MM.1S (cell line): ENCODE results near the gene PADI4.

Source experiments
- DNase-seq: peaks from one replicate; pipeline ENCODE4 v3.0.0-alpha.2; 2015
- H2AFZ ChIP-seq: fragments of 300-600 bp; sonication (generic); 2 replicates; pipeline ENCODE4 v1.6.0; 2016; ENCODE audit warnings: antibody characterized with exemption, low read length
- H3F3A ChIP-seq: fragments of 300-600 bp; sonication (generic); 2 replicates; pipeline ENCODE4 v1.6.1; 2016; ENCODE audit warnings: mild to moderate bottlenecking, antibody characterized with exemption, low read length, moderate library complexity, mixed read lengths; ENCODE audit not compliant: insufficient read depth
- H3K27ac ChIP-seq: fragments of 300-600 bp; sonication (generic); 2 replicates; pipeline ENCODE4 v1.5.1; 2016; ENCODE audit warnings: mild to moderate bottlenecking, low read length
- H3K27me3 ChIP-seq: fragments of 300-600 bp; sonication (generic); replicated peaks from 2 replicates; pipeline ENCODE4 v1.6.0; 2016; ENCODE audit warnings: low read length; ENCODE audit not compliant: insufficient read depth
- H3K36me3 ChIP-seq: fragments of 300-600 bp; sonication (generic); replicated peaks from 2 replicates; pipeline ENCODE4 v1.6.1; 2016; ENCODE audit warnings: mild to moderate bottlenecking, low read length, mixed read lengths; ENCODE audit not compliant: insufficient read depth
- H3K4me1 ChIP-seq: fragments of 300-600 bp; sonication (generic); 2 replicates; pipeline ENCODE4 v1.6.1; 2016; ENCODE audit warnings: low read length, mixed read lengths
- H3K4me2 ChIP-seq: fragments of 300-600 bp; sonication (generic); 2 replicates; pipeline ENCODE4 v1.6.0; 2016; ENCODE audit warnings: low read depth, low read length
- H3K4me3 ChIP-seq: fragments of 300-600 bp; sonication (generic); 2 replicates; pipeline ENCODE4 v1.5.1; 2016; ENCODE audit warnings: low read length, mixed read lengths
- H3K79me2 ChIP-seq: fragments of 300-600 bp; sonication (generic); 2 replicates; pipeline ENCODE4 v1.6.1; 2016; ENCODE audit warnings: mixed run types, low read length, mixed read lengths
- H3K9ac ChIP-seq: fragments of 300-600 bp; sonication (generic); 2 replicates; pipeline ENCODE4 v1.6.1; 2016; ENCODE audit warnings: low read length, mixed read lengths
- H3K9me2 ChIP-seq: fragments of 300-600 bp; sonication (generic); replicated peaks from 2 replicates; pipeline ENCODE4 v1.6.1; 2016; ENCODE audit warnings: mild to moderate bottlenecking, low read length, mixed read lengths; ENCODE audit not compliant: insufficient read depth
- H3K9me3 ChIP-seq: fragments of 300-600 bp; sonication (generic); replicated peaks from 2 replicates; pipeline ENCODE4 v1.6.1; 2016; ENCODE audit warnings: mild to moderate bottlenecking, low read length, mixed read lengths; ENCODE audit not compliant: insufficient read depth
- H4K20me1 ChIP-seq: fragments of 300-600 bp; sonication (generic); 2 replicates; pipeline ENCODE4 v1.6.1; 2016; ENCODE audit warnings: mild to moderate bottlenecking, low read length, moderate library complexity, mixed read lengths; ENCODE audit not compliant: insufficient read depth
- EZH2 ChIP-seq: fragments of 300-600 bp; sonication (generic); optimal IDR thresholded peaks from 2 replicates; pipeline ENCODE3; 2017; ENCODE audit warnings: low read depth, mild to moderate bottlenecking, antibody characterized with exemption, low read length, mixed read lengths
- EZH2phosphoT487 ChIP-seq: fragments of 300-600 bp; sonication (generic); IDR thresholded peaks from 2 replicates; pipeline ENCODE4 v1.6.1; 2018; ENCODE audit warnings: antibody characterized with exemption, low read length
- TF ChIP-seq, protein P1 (sequence below): fragments of 300-600 bp; sonication (generic); IDR thresholded peaks from 2 replicates; pipeline ENCODE4 v1.5.1; 2016; ENCODE audit warnings: antibody characterized with exemption, low read length, mixed read lengths

Gene PADI4

DNA sequence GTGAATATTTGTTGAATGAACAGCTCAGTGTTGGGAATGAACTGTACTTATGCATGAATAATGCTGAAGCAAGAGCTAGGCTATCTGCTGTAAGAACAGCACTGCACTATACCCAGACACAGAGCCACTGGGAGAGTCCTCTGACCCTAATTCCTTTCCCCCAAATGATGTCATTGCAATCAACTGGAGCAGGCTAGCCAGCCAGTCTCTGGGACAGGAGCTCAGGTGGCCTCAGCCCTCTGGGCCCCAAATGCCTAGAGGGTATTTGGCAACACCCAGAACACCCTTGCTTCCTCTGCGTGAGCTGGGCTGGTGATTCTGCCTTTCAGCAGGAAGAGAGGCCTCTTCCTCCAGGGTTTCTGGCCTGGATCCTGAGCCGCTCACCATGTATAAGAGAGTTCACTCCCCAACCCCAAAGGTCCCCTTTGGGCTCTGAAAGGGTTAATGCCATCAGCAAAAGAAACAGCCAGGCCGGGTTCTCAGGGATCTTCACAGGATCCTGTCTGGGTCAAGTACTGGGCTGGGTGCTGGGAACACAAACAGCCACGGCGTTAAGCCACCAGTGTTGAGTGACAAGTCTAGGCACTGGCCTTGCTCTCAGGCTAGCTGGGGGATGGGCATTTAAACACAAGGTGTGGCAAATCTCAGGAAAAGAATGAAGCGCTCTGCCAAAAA, 3.7 kb upstream of the PADI4 start:
- Histone ChIP-seq H3K79me2 (no peaks in the 10 kb centered on the region), H3F3A (no peaks in the 10 kb centered on the region), H3K9ac (no peak overlapping the region), H3K4me3 (no peak overlapping the region), H3K27me3 (peaks cover 86% of the 10 kb centered on the region), H4K20me1 (no peaks in the 10 kb centered on the region), H3K9me3 (no peaks in the 10 kb centered on the region), H3K4me1 (no peaks in the 10 kb centered on the region), H3K27ac (no peak overlapping the region), H3K4me2 (no peak overlapping the region), H2AFZ (no peak overlapping the region), H3K9me2 (no peaks in the 10 kb centered on the region), H3K36me3 (no peaks in the 10 kb centered on the region)
- DNase-seq = no peak
- TF ChIP-seq EZH2phosphoT487 (no peak), EZH2 (no peak)
- TF ChIP-seq, protein P1, sequence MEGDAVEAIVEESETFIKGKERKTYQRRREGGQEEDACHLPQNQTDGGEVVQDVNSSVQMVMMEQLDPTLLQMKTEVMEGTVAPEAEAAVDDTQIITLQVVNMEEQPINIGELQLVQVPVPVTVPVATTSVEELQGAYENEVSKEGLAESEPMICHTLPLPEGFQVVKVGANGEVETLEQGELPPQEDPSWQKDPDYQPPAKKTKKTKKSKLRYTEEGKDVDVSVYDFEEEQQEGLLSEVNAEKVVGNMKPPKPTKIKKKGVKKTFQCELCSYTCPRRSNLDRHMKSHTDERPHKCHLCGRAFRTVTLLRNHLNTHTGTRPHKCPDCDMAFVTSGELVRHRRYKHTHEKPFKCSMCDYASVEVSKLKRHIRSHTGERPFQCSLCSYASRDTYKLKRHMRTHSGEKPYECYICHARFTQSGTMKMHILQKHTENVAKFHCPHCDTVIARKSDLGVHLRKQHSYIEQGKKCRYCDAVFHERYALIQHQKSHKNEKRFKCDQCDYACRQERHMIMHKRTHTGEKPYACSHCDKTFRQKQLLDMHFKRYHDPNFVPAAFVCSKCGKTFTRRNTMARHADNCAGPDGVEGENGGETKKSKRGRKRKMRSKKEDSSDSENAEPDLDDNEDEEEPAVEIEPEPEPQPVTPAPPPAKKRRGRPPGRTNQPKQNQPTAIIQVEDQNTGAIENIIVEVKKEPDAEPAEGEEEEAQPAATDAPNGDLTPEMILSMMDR = no peak

DNA sequence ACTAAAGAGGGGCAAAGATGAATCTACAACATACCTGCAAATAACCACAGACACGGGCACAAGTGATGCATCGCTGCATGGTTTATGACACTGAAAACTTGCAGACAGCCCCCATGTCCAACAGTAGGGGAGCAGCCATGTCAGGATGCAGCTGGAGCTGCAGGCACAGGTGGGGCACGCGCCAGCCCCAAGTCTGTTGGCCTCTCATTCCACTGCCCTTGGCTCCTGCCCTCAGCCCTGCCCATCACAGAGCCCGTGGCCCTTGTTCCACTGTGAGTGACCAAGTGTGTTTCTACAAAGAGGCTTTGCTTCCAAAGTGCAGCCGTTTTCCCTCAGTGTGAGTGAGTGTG, 3.2 kb upstream of the PADI4 start:
- H3K4me3 ChIP-seq = no peak overlapping the region
- H2AFZ ChIP-seq = no peak overlapping the region
- H3K4me1 ChIP-seq = no peaks in the 10 kb centered on the region
- no peaks in the 10 kb centered on the region for H3K79me2 ChIP-seq
- no peak overlapping the region for H3K4me2 ChIP-seq
- H3K9me2 ChIP-seq = no peaks in the 10 kb centered on the region
- no peak overlapping the region for H3K9ac ChIP-seq
- TF ChIP-seq EZH2 = no peak
- TF ChIP-seq EZH2phosphoT487 = no peak
- TF ChIP-seq, protein P1 = no peak
- no peaks in the 10 kb centered on the region for H3F3A ChIP-seq
- H3K27ac ChIP-seq = no peak overlapping the region
- H3K36me3 ChIP-seq = no peaks in the 10 kb centered on the region
- no peak for DNase-seq
- peaks cover 86% of the 10 kb centered on the region for H3K27me3 ChIP-seq
- H4K20me1 ChIP-seq = no peaks in the 10 kb centered on the region
- H3K9me3 ChIP-seq = no peaks in the 10 kb centered on the region

DNA sequence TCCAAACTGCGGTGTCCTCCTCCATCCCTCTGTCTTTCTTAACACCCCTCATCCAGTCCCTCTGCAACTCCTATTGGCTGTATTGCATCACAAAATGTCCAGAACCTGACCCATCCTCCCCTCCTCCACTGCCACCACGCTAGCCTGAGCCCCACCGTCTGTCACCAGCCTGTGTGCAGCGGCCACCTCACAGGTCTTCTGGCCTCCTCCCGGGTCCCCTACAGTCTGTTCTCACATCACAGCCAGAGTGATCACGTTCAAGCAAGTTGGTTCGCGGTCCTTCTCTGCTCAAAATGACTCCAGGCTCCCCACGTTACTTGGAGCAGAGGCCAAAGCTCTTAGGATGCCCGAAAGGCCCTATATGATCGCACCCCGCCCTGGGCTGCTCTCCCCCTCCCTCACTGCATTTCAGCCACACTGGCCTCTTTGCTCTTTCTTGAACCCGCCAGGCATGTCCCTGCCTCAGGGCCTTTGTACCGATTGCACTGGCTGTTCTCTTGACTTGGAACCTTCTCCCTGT, 2.4 kb upstream of the PADI4 start:
- H3K79me2 ChIP-seq = no peaks in the 10 kb centered on the region
- no peaks in the 10 kb centered on the region for H3K9me2 ChIP-seq
- no peaks in the 10 kb centered on the region for H3K36me3 ChIP-seq
- H4K20me1 ChIP-seq = no peaks in the 10 kb centered on the region
- H3K9me3 ChIP-seq = no peaks in the 10 kb centered on the region
- H3K4me2 ChIP-seq = no peak overlapping the region
- TF ChIP-seq EZH2 (no peak), EZH2phosphoT487 (no peak)
- TF ChIP-seq, protein P1 = no peak
- H3K9ac ChIP-seq = no peak overlapping the region
- H3K4me1 ChIP-seq = no peaks in the 10 kb centered on the region
- H3K27ac ChIP-seq = no peak overlapping the region
- H3K4me3 ChIP-seq = no peak overlapping the region
- H3F3A ChIP-seq = no peaks in the 10 kb centered on the region
- peaks cover 88% of the 10 kb centered on the region for H3K27me3 ChIP-seq
- no peak for DNase-seq
- no peak overlapping the region for H2AFZ ChIP-seq
